AG04450 (cell line): ENCODE measurements around the gene MOV10. TPM values are rescaled to one million over a fixed set of nuclear protein-coding genes. Genes with fewer than 3 reads are reported as not detected.
A peak's percentile ranks its signal among the peaks of the same experiment; 100 is the strongest.

ENCODE experiments used
- CTCF ChIA-PET: fragments of 300-600, 350-600 bp; formaldehyde crosslinking; extraction: SDS; loops from one replicate; lab custom pipeline; 2022; ENCODE audit warnings: antibody characterized with exemption, inconsistent platforms; lab: Charles Lee
- POLR2A ChIA-PET: fragments of 350-600 bp; formaldehyde crosslinking; extraction: SDS; loops from one replicate; lab custom pipeline; 2021; ENCODE audit warnings: antibody characterized with exemption, inconsistent platforms; lab: Yijun Ruan, JAX
- DNase-seq: peaks from one replicate; pipeline ENCODE4 v3.0.0-alpha.2; 2011; ENCODE audit warnings: low read depth, low spot score
- H3K27ac ChIP-seq: one replicate; pipeline ENCODE4 v1.5.1; 2012; ENCODE audit warnings: low read depth, low read length, control low read depth
- H3K27me3 ChIP-seq: one replicate; pipeline ENCODE4 v1.6.0; 2012; ENCODE audit warnings: low read length; ENCODE audit not compliant: control insufficient read depth, insufficient read depth
- H3K4me3 ChIP-seq: 2 replicates; pipeline ENCODE4 v1.5.1; 2011; ENCODE audit warnings: mild to moderate bottlenecking, low read depth, low read length, control low read depth
- H3K9me3 ChIP-seq: 2 replicates; pipeline ENCODE4 v1.5.1; 2012; ENCODE audit warnings: low read length; ENCODE audit not compliant: control insufficient read depth, insufficient read depth
- polyA plus RNA-seq: library from polyadenylated mRNA; depleted of rRNA; stranded (reverse); fragments of >200 nt; gene quantifications from 2 replicates; pipeline ENCODE4 v1.2.3, GENCODE V29; 2011
- TF ChIP-seq, protein P1 (sequence below): IDR thresholded peaks from 2 replicates; pipeline ENCODE4 v1.5.1; 2011; ENCODE audit warnings: low read depth, low read length, control low read depth, inconsistent platforms

Gene MOV10
- polyA plus RNA-seq, 1 experiment: 58.1 TPM

DNA sequence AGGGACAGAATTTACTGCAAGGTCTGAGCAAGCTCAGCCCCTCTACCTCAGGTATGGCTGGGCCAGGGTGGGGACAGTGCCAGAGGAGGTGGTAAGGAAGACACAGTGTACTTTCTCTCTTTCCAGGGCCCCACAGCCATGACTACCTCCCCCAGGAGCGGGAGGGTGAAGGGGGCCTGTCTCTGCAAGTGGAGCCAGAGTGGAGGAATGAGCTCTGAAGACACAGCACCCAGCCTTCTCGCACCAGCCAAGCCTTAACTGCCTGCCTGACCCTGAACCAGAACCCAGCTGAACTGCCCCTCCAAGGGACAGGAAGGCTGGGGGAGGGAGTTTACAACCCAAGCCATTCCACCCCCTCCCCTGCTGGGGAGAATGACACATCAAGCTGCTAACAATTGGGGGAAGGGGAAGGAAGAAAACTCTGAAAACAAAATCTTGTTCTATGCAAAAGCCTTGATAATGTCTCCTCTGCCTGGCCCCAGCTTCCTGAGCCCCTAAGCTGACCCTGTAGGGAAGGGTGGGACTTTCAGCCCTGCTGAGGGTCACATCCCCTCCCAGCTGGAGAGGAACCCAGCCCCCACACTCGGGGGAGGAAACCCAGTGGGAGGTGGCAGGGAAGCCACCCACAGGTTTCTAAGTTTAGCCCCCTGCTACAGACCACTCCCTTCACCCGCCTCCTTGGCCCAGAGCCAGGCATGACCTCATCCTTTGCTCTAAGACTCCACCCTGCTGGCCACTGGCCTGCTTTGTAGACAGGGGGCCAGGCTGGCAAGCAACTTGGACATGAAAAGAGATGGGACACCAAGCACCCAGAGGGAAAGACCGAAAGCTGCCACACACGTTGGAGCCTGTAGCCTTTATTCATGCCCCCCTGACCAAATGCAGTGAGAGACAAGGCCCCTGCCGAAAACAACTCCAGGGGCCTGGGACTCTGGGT lies 26.1 kb downstream of the MOV10 start:
- peak; percentile 89 for DNase-seq
- Histone ChIP-seq H3K27ac (peak overlapping the region; percentile 92), H3K9me3 (no peaks in the 10 kb centered on the region), H3K27me3 (no peaks in the 10 kb centered on the region), H3K4me3 (peak overlapping the region; percentile 17; the same call in 1 of the 2 replicates)
- CTCF ChIA-PET: interaction anchor here (1.0 to 1.4 kb wide), 5 partner anchors 14 to 87 kb away, joined by 3 to 5 read pairs (median 4); partner anchors contain the start of genes MOV10 and PPM1J
- POLR2A ChIA-PET: interaction anchor here (1.5 kb wide), 1 partner anchor 26 kb away, joined by 12 read pairs; the partner anchor contains the start of gene MOV10
- TF ChIP-seq, protein P1, sequence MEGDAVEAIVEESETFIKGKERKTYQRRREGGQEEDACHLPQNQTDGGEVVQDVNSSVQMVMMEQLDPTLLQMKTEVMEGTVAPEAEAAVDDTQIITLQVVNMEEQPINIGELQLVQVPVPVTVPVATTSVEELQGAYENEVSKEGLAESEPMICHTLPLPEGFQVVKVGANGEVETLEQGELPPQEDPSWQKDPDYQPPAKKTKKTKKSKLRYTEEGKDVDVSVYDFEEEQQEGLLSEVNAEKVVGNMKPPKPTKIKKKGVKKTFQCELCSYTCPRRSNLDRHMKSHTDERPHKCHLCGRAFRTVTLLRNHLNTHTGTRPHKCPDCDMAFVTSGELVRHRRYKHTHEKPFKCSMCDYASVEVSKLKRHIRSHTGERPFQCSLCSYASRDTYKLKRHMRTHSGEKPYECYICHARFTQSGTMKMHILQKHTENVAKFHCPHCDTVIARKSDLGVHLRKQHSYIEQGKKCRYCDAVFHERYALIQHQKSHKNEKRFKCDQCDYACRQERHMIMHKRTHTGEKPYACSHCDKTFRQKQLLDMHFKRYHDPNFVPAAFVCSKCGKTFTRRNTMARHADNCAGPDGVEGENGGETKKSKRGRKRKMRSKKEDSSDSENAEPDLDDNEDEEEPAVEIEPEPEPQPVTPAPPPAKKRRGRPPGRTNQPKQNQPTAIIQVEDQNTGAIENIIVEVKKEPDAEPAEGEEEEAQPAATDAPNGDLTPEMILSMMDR: no peak; the same call in 1 of the 2 replicates

DNA sequence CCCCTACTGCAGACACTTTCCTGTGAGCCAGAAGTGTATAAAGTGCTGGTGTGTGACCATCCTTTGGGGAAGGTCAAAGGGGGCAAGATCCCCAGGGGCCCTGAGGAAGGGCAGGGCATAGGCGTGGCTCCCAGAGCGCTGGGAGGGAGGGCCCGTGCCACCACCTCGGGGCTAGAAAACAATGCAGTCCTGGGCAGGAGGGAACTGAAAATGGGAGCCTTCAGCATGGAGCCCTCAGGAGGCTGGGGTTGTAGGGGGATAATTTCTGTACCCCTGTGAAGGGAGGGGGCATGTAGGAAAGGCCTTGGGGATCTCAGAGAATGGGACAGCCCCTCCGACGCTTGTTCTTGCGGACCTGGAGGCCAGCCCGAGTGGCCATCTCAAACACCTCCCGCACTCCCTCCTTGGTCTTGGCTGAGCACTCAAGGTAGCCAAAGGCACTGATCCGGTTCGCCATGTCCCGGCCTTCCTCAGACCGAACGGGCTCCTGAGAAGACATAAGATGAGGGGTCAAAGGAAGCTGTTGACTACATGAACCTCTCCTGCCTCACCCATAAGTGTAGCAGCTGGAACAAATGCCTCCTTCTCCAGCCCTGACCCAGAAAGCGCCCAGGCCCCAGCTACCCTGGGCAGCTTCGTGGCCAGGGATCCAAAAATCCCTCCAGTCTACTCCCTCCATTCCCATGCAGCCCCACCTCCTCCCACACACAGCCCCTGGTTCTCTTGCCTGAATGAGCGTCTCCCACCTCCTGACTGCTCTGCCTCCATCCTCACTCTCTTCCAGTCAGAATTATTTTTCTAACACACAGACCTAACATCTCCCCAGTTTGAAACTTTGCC lies 27.0 kb downstream of the MOV10 start:
- ChIA-PET POLR2A (interaction anchor here (1.3 to 1.5 kb wide), 2 partner anchors 27 kb away, joined by 4 to 12 read pairs; partner anchors contain the start of gene MOV10), CTCF (interaction anchor here (0.5 to 1.3 kb wide), 3 partner anchors 18 to 291 kb away, joined by 3 to 6 read pairs (median 3); partner anchors contain the start of gene MOV10)
- Histone ChIP-seq H3K4me3 (0 out of 2 replicates have a peak overlapping the region, but pooled peaks have one; percentile 7), H3K27ac (peak overlapping the region; percentile 92), H3K27me3 (no peaks in the 10 kb centered on the region), H3K9me3 (no peaks in the 10 kb centered on the region)
- TF ChIP-seq, protein P1: no peak
- DNase-seq: no peak

DNA sequence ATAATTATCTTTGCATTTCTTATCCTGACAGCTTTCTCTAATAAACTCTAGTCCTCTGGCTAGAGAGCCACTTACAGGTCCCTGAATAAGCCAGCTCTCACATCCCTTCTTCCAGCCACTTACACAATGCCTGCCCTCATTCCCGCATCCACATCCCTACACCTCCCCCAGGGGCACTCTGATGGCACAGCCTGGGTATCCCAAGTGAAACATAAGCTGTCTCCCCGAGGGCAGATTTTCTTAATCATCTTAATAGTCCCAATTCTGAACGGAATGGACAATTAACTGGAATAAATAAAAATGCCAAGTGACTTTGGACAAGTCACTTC lies 27.6 kb downstream of the MOV10 start:
- H3K9me3 ChIP-seq: no peaks in the 10 kb centered on the region
- no peak overlapping the region for H3K27ac ChIP-seq
- ChIA-PET CTCF (interaction anchor here (0.5 to 1.3 kb wide), 2 partner anchors 27 to 292 kb away, joined by 3 to 6 read pairs; partner anchors contain the start of gene MOV10), POLR2A (interaction anchor here (1.3 kb wide), 1 partner anchor 28 kb away, joined by 4 read pairs; the partner anchor contains the start of gene MOV10)
- TF ChIP-seq, protein P1: no peak
- DNase-seq: no peak
- H3K27me3 ChIP-seq: no peaks in the 10 kb centered on the region
- H3K4me3 ChIP-seq: no peak overlapping the region

DNA sequence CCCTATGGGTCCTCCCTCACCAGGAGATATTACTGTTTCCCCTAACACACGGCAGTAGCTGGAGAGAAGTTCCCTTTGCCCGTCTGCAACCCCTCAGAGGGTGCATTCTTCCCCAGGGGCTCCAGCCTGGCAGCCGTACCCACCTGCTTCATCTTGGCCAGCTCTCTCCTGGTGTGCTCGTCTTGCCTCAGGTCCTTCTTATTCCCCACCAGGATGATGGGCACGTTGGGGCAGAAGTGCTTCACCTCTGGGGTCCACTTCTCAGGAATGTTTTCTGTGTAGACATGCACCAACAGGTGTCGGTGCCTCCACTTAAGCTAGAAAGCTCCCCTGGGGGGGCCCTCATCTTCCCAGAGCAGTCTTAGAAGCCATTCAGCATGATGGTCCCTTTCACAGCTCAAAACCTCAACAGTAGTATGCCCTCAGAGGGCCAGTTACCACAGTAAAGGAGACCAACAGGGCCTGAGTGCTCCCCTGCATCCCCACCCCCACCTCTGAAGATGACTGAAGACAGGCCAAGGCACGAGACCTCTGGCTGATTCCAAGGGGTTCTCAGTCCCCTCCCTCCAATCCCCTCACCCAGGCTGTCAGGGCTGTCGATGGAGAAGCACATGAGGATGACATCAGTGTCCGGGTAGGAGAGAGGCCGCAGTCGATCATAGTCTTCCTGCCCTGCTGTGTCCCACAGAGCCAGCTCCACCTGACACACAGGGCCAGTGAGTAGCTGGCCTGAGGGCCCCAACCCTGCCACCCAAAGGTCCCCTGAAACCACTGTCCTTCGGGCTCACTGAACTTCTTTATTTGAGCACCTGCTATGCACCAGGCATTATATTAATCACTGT lies 28.2 kb downstream of the MOV10 start:
- DNase-seq: no peak
- H3K4me3 ChIP-seq: no peak overlapping the region
- CTCF ChIA-PET: interaction anchor here (1.3 to 3.0 kb wide), 3 partner anchors 13 to 28 kb away, joined by 3 to 29 read pairs (median 12); partner anchors contain the start of genes MOV10 and PPM1J
- H3K27me3 ChIP-seq: no peaks in the 10 kb centered on the region
- TF ChIP-seq, protein P1: no peak
- H3K27ac ChIP-seq: no peak overlapping the region
- POLR2A ChIA-PET: interaction anchor here (1.3 kb wide), 1 partner anchor 28 kb away, joined by 4 read pairs; the partner anchor contains the start of gene MOV10
- no peaks in the 10 kb centered on the region for H3K9me3 ChIP-seq
